ENCODE measurements around the gene PEA15.

GRCh38 chr1:160206036-160206389 is 829 bp downstream of the PEA15 start:
- TF ChIP-seq CTCF (IDR thresholded peaks at IDR 0.05) (no peak), ZFX (IDR thresholded peaks at IDR 0.05; ENCODE audit: borderline replicate concordance) (no peak)
